NT2/D1 (cell line): ENCODE data around the gene ELMOD3.

Experiments used
- SUZ12 ChIP-seq: IDR thresholded peaks from 2 replicates; pipeline ENCODE4 v1.6.1; 2011; ENCODE audit not compliant: insufficient read length, insufficient read depth; ENCODE audit errors: extremely low read depth
- ZNF274 ChIP-seq: IDR thresholded peaks from 2 replicates; pipeline ENCODE4 v1.6.1; 2011; ENCODE audit warnings: mild to moderate bottlenecking, low read depth, low read length

DNA sequence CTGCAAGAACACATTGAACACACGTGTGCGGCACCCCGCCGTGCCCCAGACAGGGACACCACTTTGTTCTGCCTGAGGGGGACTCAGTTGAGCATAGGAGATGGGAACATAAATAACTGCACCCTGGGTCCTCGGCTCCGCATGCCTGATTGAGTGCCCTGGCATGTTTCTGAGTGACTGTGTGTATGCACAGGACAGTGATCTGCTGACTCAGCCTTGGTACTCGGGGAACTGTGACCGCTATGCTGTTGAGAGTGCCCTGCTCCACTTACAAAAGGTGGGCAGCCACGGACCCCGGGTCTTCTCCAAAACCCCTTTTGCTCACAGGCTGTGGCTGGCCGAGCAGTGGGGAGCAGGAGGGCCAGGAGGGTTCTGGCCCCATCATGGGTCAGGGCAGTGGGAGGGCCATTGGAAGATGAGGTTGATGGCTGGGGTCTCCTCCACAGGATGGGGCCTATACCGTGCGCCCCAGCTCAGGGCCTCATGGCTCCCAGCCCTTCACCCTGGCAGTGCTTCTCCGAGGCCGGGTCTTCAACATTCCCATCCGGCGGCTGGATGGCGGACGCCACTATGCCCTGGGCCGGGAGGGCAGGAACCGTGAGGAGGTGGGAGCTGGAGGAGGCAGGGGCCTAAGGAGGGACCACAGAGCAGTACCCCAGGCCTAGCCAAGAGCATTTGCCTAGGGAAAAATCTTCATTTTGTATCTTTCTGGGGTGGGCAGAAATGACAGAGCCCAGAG lies 80.8 kb downstream of the ELMOD3 start:
- no peak for TF ChIP-seq SUZ12
- no peak for TF ChIP-seq ZNF274
